NK-92 (cell line): Measurements from ENCODE around the gene CNTNAP3B.
"Not testable (repeated sequence)": the region's sequence is repeated elsewhere in the genome, so short reads cannot be mapped to it uniquely, and the experiment has no call there.

Experiments used
- DNase-seq: peaks from one replicate; lab custom pipeline; 2025; ENCODE audit not compliant: unreplicated experiment; lab: John Stamatoyannopoulos, UW

CNTNAP3B gene

DNA sequence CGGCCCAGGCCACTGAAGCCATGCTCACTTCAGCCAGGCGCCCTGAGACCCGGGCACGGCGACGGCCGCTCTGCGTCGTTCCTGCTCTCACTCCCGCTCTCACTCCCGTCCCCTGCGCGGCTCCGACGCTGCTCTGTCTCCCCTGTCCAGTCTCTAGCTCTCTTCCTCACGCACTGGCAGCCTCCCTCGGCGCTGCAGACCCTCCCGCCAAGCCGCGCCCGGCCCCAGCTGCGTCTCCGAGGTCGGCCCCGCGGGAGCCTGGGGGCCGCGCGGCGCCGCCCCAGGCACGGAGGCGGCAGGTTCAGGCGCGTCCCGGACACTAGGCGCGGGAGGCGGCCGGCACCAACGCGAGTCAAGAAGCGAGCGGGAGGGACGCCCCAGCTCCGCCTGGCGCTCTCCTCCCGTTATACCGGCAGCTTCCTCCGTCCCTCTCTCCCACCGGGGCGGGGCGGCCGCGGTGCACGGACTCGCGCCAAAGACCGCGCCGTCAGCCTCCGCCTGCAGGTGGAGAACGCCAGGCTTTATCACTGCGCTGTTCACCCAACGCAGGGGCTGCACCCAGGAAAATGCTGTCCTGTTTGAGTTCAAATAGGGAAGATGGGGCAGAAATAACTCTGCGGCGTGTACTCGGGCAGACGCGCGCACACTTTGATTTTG lies at the start of gene CNTNAP3B:
Gene CNTNAP3B (minus strand): TSS at position 354 of the 657 bp plus-strand sequence. CDS start 332 bp downstream, at position 22.
- not testable (repeated sequence) for DNase-seq

DNA sequence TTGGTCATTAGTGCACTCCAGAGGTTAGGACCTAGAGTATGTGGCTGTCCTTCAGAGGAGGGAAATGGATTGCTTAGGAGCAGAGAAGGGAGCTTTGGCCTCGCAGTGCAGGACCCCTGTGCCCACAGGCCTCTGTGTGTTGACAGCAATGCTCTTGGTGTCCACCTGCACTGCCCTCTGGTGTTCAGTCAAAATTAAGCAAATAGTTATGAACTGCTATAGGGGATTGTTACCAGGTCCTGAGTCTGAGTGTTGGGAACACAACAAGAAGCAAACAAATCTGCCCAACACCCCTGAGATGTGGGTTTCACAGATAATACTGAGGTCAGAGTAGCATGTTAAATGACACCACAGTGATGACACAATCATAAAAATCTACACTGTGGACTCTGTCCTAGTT lies 31.1 kb upstream of the CNTNAP3B start:
- not testable (repeated sequence) for DNase-seq

DNA sequence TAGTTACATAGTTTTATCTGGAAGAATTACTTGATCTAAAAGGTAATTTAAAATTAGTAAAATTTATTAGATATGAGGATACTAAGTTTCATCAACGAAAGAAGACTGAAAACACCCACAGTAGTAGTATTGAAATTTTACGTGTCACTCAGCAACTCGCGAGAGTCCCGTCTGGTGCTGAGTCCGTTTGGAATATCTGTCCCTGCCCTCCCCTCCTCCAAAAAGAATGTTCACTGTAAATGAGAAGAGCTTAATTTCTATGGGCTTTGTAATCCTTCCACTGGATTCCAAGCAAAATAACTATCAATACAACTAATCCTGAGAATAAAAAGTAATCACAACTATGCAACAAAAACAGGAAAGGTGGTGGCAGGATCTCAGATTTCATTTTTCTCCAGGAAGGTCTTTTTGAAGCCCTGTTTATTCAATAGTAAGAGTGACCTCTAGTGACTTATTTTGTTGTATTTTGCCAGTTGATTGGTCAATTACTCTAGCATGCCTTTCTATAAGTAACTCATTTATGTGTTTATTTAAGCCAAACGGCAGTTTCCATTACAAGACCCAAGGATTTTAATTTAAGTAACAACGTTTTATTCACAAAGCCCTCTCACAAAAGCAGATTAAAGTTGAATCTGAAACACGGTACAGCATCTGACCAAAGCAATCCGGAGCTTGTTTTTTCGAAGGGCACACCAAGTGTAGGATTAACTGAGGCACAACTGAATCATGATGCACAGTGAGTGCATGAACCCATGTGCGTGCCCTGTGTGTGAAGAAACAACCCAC lies 2.0 kb downstream of the CNTNAP3B start:
- not testable (repeated sequence) for DNase-seq

DNA sequence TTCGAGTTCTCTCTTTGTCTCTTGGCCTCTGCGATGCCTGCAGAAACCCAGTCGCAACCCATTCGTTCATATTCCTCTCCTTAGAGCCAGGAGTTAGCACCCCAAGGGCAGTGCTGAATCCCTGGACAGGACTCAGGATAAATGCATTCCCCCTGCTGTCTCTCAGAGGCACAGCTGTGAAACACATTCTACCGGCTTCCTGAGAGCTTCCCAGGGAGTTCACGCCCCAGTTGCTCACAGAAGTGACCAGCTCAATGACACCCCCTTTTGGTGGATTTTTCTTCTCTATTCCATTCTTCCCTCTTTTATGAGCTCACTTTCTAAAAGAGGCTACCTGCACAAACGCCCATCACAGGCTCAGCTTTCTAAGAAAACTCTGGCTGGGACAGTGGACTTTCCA lies 8.2 kb downstream of the CNTNAP3B start:
- DNase-seq = not testable (repeated sequence)

DNA sequence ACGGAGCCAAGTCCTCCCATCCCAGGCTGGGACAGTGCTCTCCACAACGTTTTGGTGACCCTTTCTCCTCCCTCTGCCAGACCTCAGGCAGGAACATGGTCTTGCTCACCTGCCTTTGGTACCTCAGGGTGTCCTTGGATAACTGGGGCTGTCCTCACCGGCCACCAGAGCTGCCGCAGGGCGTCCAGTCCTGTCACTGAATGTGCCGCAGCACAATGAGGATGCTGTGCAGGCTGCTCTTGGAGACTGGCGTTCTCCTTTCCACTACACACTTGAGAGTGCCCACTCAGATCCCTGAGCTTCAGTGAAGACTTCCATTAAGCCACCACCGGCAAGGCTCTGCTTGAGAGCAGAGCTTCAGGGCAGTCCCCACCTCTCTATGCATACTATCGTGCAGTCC lies 33.3 kb downstream of the CNTNAP3B start:
- not testable (repeated sequence) for DNase-seq

DNA sequence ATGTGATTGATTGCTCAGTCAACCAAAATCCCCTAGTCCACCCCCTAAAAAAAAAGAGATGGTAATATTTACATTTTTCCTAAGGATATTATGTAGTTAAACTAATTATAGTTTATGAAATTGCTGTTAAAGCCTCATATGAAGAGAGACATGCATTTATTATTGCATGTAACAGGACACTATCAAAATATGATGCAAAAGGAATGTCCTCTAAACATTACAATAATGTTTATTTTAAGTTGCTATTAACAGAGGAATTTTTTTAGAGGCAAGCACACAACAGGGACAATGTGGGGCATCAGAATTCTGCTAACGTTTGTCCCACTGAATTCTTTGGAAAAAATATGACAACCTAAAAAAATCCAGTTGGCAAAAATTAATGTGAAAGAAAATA lies 44.7 kb downstream of the CNTNAP3B start:
- not testable (repeated sequence) for DNase-seq

DNA sequence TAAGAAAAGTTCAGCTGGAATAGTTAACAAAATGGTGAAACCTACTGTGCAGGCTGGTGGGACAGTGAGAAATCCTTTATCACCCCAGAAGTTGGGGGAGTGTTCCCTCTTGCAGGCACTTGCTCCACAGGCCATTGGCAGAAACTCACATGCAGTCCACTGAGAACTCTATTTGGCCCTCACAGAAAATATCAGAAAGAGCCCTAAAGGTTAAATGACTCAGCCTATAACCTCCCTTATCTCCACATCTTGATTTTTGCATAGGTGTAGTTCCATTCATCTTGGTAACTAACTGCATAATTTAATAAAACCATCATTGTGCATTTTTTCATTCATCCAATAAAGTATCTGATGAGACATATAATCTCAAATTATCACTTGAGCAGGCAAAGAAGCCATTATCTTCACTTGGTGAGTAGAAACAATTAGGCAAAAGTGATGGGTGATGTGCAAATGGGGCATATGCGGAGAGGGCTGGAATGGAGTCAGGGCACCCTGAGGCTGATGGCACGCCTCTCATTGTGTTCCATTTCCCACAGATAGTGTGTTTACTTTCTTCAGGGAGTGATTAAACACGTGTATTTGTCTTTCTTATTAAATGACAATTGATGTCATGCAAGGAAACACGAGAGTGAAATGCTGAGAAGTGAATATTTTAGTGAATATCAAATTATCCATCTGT lies 45.2 kb downstream of the CNTNAP3B start:
- not testable (repeated sequence) for DNase-seq

DNA sequence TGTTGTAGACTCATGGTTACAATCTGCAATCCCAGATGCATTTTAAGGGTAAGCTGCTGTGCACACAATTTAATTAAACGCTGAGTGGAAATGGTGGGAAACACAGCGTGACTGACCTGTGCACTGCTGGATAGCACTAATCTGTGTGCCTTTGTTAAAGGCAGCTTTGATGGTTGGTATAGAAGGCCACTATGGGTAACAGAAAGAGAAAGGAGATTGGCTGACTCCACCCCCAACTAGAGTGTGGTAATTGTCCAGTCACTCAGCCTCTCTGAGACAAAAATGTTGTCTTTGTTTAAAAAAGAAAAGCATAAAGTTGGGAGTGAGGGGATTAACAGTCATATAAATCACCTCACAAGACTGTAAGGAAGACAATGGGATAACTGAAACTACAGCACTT lies 48.9 kb downstream of the CNTNAP3B start:
- not testable (repeated sequence) for DNase-seq

DNA sequence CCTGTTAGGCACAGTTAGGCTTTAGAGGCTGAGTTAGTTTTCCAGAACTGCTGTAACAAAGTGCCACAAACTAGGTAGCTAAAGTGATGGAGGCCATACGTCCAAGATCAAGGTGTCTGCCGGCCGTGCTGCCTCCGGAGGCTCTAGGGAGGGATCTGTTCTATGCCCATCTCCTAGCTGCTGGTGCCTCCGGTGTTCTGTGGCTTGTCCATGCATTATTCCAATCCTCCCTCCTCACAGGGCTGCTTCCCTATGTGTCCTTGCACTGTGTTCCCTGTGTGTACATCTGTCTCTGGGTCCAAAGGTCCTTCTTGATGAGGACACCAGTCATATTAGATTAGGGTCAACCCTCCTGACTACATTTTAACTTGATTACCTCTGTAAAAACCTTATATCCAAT lies 54.4 kb downstream of the CNTNAP3B start:
- DNase-seq = not testable (repeated sequence)

DNA sequence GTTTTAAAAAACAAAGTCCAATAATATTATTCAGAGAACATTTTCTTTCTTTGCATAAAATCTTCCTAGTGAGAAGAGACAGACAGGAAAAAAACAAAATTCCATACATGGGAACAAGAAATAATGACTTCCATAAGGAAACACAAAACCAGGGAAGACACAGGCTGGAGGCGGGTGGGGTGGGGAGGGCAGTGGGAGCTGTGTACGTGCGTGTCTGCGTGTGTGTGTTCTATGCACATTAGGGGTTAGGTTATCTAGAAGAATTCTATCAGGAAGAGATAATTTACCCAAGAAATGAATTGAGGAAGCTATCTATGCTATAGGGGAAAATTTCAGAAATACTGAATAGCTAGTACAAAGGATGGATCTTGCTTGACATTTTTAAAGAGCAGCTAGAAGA lies 58.2 kb downstream of the CNTNAP3B start:
- DNase-seq = not testable (repeated sequence)

DNA sequence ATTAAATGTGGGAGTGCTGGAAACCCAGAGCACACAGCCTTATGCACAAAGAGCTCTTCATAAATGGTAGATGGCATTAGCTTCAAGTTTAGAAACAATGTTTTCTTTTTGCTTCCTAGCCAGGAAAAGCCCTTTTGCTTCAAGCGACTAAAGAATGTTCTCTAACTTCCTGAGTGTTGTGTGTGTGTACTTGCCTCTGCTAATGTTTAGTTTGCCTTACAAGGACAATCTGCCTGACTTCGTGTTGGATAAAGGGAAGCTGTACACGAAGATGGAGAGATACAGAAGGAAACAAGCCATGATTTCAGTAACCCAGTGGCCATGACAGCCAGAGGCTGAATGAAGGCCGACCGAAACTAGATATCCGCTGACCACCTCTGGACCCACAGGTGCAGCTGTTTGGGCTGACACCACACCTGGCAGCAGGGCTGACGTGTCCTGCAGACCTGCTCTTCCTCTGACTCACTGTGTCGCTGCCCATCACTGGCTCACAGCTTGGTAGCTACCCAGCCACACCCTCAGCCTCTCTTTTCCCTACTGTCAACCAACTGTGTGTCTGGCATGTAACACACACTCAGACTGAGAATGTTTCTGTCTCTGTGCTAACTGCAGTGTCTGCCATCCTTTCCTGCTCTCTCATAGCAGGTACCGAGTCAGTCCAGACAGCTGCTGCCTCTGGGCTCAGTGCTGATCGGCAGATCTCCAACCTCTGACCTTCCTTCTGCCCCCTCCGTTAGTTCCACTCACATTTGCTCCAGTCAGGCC lies 59.0 kb downstream of the CNTNAP3B start:
- not testable (repeated sequence) for DNase-seq

DNA sequence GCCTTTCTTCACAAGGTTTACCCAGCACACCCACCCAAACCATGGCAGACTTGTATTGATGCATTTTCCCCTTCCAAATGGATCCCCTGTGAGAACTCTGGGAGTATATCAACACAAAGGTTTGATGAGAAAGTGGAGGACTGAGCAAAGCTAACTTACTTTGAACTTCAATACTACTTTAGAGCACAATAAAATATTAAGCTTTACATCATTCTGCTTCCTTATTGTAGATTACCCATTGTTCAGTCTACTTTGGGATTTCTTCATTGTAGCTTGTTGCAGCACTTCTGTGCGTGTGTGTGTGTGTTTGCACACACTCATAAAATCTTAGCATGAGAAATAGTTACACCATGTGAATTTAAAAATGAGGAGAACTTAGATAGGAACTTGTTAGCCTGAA lies 75.4 kb downstream of the CNTNAP3B start:
- DNase-seq = not testable (repeated sequence)

DNA sequence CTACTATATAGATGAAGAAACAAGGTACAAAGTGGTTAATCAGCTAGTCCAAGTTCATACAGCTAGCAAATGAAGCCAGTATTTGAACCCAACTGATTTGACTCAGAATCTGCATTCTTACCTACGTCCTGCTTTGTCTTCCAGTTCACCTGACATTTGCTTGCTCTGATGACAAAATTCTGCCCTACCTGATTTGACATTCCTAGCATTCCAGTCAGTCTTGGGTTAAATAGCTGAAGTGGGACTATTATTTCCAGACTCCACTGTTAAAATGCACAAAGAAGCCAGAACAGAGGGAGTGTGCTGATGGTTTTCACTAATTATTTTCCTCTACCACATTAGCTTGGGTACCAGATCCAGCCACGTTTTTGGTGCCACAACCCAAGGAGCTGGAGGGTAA lies 78.5 kb downstream of the CNTNAP3B start:
- DNase-seq = not testable (repeated sequence)

DNA sequence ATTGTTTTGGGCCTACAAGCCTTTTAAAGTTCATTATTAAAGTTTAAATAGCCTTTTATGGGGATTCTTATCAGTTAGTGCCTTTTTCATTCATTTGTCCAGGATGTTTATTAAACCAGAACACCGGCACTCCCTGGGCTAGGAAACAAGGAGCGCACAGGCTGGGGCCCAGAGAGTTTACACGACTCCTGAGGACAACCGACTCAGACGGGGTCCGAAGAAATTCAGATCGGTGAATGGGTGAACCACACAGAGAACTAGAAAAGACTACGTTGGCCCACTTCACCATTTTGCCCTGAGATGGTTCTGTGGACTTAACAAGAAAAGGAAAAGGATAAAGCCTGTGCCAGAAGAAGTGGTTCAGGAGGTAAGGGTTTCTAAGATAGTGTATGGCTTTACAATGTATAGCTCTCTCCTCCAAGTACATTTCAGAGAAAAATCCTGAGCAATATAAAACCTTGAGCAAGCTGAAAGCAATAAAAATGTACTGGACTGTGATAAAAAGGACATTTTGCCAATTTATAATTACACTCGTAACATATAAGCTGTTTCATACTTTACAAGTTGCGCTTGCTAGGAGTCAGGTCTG lies 84.7 kb downstream of the CNTNAP3B start:
- not testable (repeated sequence) for DNase-seq

DNA sequence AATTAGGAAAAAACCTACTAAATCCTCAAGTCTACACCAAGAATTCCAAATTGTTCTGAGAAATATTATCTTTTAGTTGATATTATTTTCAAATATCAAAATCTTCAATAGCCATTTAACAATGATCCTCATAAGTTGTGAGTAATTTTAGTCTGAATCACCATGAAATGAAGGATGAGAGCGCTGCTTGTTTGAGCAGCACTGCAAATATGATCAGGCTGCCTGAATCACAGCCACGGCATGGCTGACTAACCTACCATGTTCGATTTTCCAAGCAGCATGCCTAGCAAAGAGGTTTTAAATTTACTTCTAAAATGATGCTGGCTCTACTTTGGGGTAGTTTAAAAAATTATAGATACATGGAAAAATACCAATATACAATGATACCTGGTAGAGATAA lies 95.7 kb downstream of the CNTNAP3B start:
- DNase-seq = not testable (repeated sequence)

DNA sequence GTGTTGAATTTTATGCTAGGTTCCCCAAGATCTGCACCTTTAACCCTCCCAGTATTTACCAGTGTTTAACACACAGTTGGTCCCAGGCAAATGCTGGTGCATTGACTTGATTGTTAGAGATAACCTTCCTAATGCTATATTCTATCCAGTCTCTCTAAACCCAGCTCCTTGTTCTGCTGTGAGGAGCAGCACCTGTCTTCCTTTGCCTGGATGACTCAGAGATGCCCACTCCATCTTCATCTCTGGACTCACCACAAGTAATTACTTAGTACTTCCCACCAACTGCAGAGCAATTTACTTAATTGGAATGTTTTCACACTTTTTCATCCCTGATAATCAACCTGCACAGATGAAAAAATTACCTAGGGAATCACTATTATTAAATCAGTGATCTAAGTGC lies 108.6 kb downstream of the CNTNAP3B start:
- DNase-seq = not testable (repeated sequence)

DNA sequence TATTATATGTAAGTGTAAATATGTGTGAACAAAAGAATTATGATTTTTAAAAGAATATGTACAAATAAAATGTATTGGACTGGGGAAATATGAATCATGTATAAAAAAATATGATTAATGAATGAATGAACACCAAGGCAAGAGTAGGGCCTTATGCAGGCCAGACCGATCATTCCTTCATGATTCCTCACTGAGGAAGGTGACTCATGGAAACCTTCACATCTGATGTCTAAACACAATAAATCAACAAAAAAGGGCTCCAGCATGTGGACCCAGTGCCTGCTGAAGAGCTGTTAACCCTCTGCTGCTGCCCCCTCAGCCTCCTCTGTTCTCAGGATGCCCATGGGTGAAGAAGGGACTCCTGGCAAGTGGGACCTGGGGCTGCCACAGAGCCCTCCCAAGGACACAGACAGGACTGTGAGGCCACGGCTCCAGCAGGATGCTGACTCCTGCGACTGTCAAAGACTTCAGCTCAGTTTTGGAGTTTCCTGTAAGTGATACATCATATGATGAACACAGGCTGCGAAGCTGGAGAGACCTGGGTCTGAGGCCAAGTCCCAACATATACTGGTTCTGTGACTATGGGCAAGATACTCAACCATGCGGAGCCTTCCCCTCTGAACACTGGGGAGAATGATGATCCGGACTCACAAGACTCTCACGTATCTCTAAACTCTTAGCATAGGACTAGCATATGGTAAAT lies 110.9 kb downstream of the CNTNAP3B start:
- DNase-seq = not testable (repeated sequence)

DNA sequence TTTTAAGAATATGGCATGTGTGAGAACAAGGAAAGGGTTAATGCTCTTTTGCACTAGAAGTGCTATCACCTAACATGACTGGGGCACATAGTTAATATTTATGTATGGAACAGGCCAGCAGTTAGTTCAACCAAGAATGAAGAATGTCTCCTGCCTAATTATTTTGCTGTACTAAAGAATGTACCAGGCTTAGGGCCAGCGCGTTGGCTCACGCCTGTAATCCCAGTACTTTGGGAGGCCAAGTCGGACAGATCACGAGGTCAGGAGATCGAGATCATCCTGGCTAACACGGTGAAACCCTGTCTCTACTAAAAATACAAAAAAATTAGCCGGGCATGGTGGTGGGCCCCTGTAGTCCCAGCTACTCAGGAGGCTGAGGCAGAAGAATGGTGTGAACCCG lies 114.9 kb downstream of the CNTNAP3B start:
- DNase-seq = not testable (repeated sequence)

DNA sequence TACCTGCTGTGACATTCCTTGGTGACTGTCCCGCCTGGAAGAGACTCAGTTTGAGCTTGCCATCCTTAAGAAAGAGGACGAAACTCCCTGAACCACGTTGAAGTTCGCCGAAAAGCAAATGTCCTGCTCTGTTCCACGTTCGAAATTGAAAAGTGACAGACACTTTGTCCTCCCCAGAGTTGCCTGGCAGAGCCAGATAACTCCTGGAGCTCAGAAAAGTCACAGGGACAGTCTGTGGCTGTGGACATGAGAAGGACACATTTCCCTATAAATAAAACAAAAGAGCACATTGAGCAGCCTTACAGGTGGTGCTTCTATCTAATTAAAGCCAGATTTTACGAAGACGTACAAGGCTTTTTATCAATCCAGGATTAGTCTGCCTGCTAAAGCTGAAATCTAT lies 137.6 kb downstream of the CNTNAP3B start:
- DNase-seq = not testable (repeated sequence)

DNA sequence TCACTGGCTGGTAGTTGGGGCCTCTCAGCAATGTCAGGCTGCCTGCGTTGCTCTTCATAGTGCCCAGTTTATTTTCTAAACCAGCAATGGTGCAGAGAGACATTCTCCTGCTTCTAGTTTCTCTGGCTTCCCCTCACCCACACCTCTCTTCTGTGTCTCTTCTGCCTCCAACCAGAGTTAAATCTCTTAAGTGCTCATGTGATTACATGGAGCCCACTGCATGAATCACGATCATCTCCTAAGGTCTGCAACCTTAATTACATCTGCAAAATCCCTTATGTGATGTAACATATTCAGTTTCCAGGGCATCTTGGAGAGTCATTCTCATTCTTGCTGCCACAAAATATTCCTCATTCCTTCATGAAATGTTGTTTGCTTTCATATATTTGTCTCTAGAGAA lies 149.0 kb downstream of the CNTNAP3B start:
- not testable (repeated sequence) for DNase-seq
